ENCODE data around the gene SLC25A33. TPM values are rescaled to one million over a fixed set of nuclear protein-coding genes. Genes with fewer than 3 reads are reported as not detected.
"Not testable (repeated sequence)": the region's sequence is repeated elsewhere in the genome, so short reads cannot be mapped to it uniquely, and the experiment has no call there.

Gene SLC25A33
- total RNA-seq, 1 experiment from 2014 or later = 14.1 TPM

DNA sequence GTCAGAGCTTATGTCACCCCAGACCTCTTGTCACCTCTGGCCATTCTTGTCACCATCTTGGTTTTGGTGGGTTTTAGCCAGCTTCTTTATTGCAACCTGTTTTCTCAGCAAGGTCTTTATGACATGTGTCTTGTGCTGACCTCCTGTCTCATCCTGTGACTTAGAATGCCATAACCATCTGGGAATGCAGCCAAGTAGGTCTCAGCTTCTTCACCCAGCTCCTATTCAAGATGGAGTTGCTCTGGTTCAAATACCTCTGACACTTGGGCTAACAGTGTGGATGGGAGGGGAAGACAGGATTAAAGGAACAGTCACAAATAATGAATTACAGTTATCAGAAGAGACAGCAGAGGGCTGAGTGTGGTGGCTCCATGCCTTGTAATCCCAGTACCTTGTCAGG is 81.8 kb downstream of the SLC25A33 start:
- Histone ChIP-seq H3K4me1 (ENCODE audit: insufficient read depth, low read length, poor library complexity, severe bottlenecking) (peaks cover 3% of the 10 kb centered on the region), H3K27ac (ENCODE audit: low read depth, low read length, poor library complexity, severe bottlenecking) (no peak overlapping the region), H3K36me3 (ENCODE audit: insufficient read depth, low read length, poor library complexity, severe bottlenecking) (no peaks in the 10 kb centered on the region), H3K4me3 (ENCODE audit: low read depth, low read length, poor library complexity, severe bottlenecking) (no peak overlapping the region), H3K9me3 (ENCODE audit: low read depth, low read length, poor library complexity, severe bottlenecking) (no peaks in the 10 kb centered on the region), H3K27me3 (replicated peaks; ENCODE audit: insufficient read depth, low read depth, low read length, poor library complexity) (no peaks in the 10 kb centered on the region)
- TF ChIP-seq EZH2 (IDR thresholded peaks at IDR 0.05; ENCODE audit: borderline replicate concordance, low read depth, low read length, poor library complexity, severe bottlenecking) = no peak
- TF ChIP-seq, protein P1, sequence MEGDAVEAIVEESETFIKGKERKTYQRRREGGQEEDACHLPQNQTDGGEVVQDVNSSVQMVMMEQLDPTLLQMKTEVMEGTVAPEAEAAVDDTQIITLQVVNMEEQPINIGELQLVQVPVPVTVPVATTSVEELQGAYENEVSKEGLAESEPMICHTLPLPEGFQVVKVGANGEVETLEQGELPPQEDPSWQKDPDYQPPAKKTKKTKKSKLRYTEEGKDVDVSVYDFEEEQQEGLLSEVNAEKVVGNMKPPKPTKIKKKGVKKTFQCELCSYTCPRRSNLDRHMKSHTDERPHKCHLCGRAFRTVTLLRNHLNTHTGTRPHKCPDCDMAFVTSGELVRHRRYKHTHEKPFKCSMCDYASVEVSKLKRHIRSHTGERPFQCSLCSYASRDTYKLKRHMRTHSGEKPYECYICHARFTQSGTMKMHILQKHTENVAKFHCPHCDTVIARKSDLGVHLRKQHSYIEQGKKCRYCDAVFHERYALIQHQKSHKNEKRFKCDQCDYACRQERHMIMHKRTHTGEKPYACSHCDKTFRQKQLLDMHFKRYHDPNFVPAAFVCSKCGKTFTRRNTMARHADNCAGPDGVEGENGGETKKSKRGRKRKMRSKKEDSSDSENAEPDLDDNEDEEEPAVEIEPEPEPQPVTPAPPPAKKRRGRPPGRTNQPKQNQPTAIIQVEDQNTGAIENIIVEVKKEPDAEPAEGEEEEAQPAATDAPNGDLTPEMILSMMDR (conservative IDR thresholded peaks at IDR 0.05; ENCODE audit: low read depth, low read length) = no peak
- ChIA-PET CTCF (no interaction called here), POLR2A (ENCODE audit: low non-redundant PET) (no interaction called here)
- no TSS peak for BruUV-seq (replicated peaks)
- intact Hi-C loops (cut with micrococcal nuclease; ENCODE audit: unreplicated experiment) = loop anchor here (10.0 kb wide), 1 partner anchor 804 kb away; no protein-coding TSS in a partner anchor
- no peak for DNase-seq (ENCODE audit: low spot score)

DNA sequence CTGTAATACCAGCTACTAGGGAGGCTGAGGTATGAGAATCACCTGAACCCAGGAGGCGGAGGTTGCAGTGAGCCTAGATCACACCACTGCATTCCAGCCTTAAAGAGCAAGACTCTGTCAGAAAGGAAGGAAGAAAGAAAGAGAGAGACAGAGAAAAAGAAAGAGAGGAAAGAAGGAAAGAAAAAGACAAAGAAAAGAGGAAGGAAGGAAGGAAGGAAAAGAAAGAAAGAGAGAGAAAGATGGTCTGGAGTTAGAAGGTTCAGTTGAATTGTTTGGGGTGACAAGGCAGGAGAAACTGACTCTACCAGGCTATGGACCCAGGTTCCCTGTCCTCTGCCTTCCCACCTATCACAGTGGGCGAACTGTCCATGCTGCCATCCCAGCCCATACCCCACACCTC is 84.8 kb downstream of the SLC25A33 start:
- intact Hi-C loops (cut with micrococcal nuclease; ENCODE audit: unreplicated experiment) = loop anchor here (10.0 kb wide), 1 partner anchor 801 kb away; no protein-coding TSS in a partner anchor
- no TSS peak for BruUV-seq (replicated peaks)
- no peak for TF ChIP-seq EZH2 (IDR thresholded peaks at IDR 0.05; ENCODE audit: borderline replicate concordance, low read depth, low read length, poor library complexity, severe bottlenecking)
- TF ChIP-seq, protein P1 (conservative IDR thresholded peaks at IDR 0.05; ENCODE audit: low read depth, low read length) = no peak
- H3K4me3 ChIP-seq (ENCODE audit: low read depth, low read length, poor library complexity, severe bottlenecking) = no peak overlapping the region
- no peaks in the 10 kb centered on the region for H3K9me3 ChIP-seq (ENCODE audit: low read depth, low read length, poor library complexity, severe bottlenecking)
- ChIA-PET POLR2A (ENCODE audit: low non-redundant PET) (no interaction called here), CTCF (no interaction called here)
- no peaks in the 10 kb centered on the region for H3K27me3 ChIP-seq (replicated peaks; ENCODE audit: insufficient read depth, low read depth, low read length, poor library complexity)
- H3K4me1 ChIP-seq (ENCODE audit: insufficient read depth, low read length, poor library complexity, severe bottlenecking) = peaks cover 3% of the 10 kb centered on the region
- no peaks in the 10 kb centered on the region for H3K36me3 ChIP-seq (ENCODE audit: insufficient read depth, low read length, poor library complexity, severe bottlenecking)
- H3K27ac ChIP-seq (ENCODE audit: low read depth, low read length, poor library complexity, severe bottlenecking) = no peak overlapping the region
- no peak for DNase-seq (ENCODE audit: low spot score)

DNA sequence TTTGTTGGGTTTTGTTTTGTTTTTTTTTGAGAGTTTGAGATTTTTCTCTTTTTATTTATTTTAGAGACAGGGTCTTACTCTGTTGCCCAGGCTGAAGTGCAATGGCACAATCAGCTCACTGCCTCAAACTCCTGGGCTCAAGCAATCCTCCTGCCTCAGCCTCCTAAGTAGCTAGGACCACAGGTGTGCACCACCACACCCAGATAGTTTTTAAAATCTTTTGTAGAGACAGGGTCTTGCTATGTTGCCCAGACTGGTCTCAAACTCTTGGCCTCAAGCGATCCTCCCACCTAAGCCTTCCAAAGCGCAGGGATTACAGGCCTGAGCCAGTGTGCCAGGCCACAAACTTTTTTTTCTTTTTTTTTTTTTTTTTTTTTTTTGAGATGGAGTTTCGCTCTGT is 85.8 kb downstream of the SLC25A33 start:
- CTCF ChIA-PET = interaction anchor here (0.7 kb wide), 1 partner anchor 766 kb away, joined by 11 read pairs; no protein-coding TSS in a partner anchor
- H3K4me1 ChIP-seq (ENCODE audit: insufficient read depth, low read length, poor library complexity, severe bottlenecking); H3K27ac ChIP-seq (ENCODE audit: low read depth, low read length, poor library complexity, severe bottlenecking); BruUV-seq (replicated peaks); H3K4me3 ChIP-seq (ENCODE audit: low read depth, low read length, poor library complexity, severe bottlenecking); DNase-seq (ENCODE audit: low spot score); H3K27me3 ChIP-seq (replicated peaks; ENCODE audit: insufficient read depth, low read depth, low read length, poor library complexity); H3K9me3 ChIP-seq (ENCODE audit: low read depth, low read length, poor library complexity, severe bottlenecking); POLR2A ChIA-PET (ENCODE audit: low non-redundant PET); H3K36me3 ChIP-seq (ENCODE audit: insufficient read depth, low read length, poor library complexity, severe bottlenecking): not testable (repeated sequence)
- intact Hi-C loops (cut with micrococcal nuclease; ENCODE audit: unreplicated experiment) = loop anchor here (10.0 kb wide), 1 partner anchor 800 kb away; no protein-coding TSS in a partner anchor

DNA sequence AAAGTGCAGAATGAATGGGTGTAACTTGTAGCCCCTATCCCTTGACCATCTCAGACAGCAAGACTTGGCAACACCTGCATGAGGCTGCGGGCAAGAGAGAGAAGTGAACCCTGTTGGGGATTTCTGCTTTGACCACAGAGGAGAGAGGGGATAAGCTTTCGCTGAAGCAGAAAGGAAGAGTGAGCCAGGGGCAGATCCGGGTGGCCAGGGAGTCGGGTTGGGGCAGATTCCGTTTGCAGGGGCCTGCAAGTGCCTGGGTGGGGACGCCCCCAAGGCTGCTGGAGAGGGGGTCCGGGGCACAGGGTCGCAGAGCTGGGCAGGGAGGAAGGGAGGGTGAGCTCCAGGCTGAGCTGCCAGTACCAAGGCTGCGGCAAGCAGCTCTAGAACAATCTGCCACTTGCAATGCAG is 86.9 kb downstream of the SLC25A33 start:
- Histone ChIP-seq H3K27ac (ENCODE audit: low read depth, low read length, poor library complexity, severe bottlenecking) (no peak overlapping the region), H3K4me3 (ENCODE audit: low read depth, low read length, poor library complexity, severe bottlenecking) (peak overlapping the region; percentile 43), H3K4me1 (ENCODE audit: insufficient read depth, low read length, poor library complexity, severe bottlenecking) (peaks cover 3% of the 10 kb centered on the region), H3K27me3 (replicated peaks; ENCODE audit: insufficient read depth, low read depth, low read length, poor library complexity) (no peaks in the 10 kb centered on the region), H3K9me3 (ENCODE audit: low read depth, low read length, poor library complexity, severe bottlenecking) (no peaks in the 10 kb centered on the region), H3K36me3 (ENCODE audit: insufficient read depth, low read length, poor library complexity, severe bottlenecking) (no peaks in the 10 kb centered on the region)
- intact Hi-C loops (cut with micrococcal nuclease; ENCODE audit: unreplicated experiment) = loop anchor here (10.0 kb wide), 1 partner anchor 799 kb away; no protein-coding TSS in a partner anchor
- POLR2A ChIA-PET (ENCODE audit: low non-redundant PET) = interaction anchor here (0.5 kb wide), 1 partner anchor 90 kb away, joined by 3 read pairs; no protein-coding TSS in a partner anchor
- TF ChIP-seq, protein P1 (conservative IDR thresholded peaks at IDR 0.05; ENCODE audit: low read depth, low read length) = no peak
- no peak for TF ChIP-seq EZH2 (IDR thresholded peaks at IDR 0.05; ENCODE audit: borderline replicate concordance, low read depth, low read length, poor library complexity, severe bottlenecking)
- no peak for DNase-seq (ENCODE audit: low spot score)
- CTCF ChIA-PET = no interaction called here
- BruUV-seq (replicated peaks) = no TSS peak

Data from A673 (cell line).